Choroid plexus epithelial cell (primary cell): ENCODE results near the gene TUT7.

Experiments
- DNase-seq: peaks from one replicate; pipeline ENCODE4 v3.0.0-alpha.2; 2010; ENCODE audit warnings: low read depth
- H3K4me3 ChIP-seq: 2 replicates; pipeline ENCODE4 v1.5.1; 2011; ENCODE audit warnings: low read depth, mild to moderate bottlenecking, control low read depth, low read length, moderate library complexity
- TF ChIP-seq, protein P1 (sequence below): conservative IDR thresholded peaks from 2 replicates; pipeline ENCODE4 v1.5.1; 2011; ENCODE audit warnings: low read depth, mild to moderate bottlenecking, control low read depth, inconsistent platforms, low read length, moderate library complexity

TUT7 gene

DNA sequence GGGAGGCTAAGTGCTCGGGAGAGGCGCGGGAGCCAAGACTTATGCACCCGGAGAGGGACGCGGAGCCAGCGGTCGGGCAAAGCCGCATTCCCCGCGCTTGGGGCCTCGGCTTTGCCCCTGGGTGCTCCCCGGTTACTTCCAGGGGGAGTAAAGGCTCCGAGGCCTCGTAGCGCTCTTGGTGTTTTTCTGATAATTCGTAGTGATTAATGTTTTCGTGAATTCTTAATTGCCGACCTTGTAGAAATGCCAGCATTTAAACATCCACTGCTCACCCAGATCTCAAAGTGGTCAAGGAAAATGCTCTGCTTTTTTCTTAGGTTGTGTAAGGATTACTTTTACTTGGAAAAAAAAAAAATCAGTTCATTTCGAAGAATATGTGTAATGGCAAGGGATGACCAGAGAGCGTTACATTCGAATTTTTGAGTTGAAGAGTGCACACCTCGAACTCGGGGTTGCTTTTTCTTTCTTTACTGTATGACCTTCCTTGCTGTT is 654 bp upstream of the TUT7 start:
- peak overlapping the region; percentile 97 for H3K4me3 ChIP-seq
- TF ChIP-seq, protein P1, sequence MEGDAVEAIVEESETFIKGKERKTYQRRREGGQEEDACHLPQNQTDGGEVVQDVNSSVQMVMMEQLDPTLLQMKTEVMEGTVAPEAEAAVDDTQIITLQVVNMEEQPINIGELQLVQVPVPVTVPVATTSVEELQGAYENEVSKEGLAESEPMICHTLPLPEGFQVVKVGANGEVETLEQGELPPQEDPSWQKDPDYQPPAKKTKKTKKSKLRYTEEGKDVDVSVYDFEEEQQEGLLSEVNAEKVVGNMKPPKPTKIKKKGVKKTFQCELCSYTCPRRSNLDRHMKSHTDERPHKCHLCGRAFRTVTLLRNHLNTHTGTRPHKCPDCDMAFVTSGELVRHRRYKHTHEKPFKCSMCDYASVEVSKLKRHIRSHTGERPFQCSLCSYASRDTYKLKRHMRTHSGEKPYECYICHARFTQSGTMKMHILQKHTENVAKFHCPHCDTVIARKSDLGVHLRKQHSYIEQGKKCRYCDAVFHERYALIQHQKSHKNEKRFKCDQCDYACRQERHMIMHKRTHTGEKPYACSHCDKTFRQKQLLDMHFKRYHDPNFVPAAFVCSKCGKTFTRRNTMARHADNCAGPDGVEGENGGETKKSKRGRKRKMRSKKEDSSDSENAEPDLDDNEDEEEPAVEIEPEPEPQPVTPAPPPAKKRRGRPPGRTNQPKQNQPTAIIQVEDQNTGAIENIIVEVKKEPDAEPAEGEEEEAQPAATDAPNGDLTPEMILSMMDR, result peak; percentile 22
- peak; percentile 50 for DNase-seq

DNA sequence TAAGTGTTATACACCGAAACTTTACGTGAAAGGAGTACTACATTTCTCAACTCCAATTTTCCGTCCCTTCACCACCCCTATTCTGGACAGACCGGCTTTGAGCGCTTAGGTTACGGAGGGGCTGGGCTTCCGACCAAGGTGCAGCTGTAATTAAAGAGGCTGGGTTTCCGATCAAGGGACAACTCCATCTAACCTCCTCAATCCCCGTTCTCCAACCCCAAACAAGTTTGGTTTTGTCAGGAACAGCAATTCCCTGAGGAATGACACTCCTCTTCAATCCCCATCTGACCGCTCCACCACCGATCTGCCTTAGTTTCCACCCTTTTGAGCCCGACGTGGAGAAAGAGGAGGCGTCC is 577 bp downstream of the TUT7 start:
- TF ChIP-seq, protein P1, result no peak
- peak; percentile 34 for DNase-seq
- H3K4me3 ChIP-seq, result peak overlapping the region; percentile 97

DNA sequence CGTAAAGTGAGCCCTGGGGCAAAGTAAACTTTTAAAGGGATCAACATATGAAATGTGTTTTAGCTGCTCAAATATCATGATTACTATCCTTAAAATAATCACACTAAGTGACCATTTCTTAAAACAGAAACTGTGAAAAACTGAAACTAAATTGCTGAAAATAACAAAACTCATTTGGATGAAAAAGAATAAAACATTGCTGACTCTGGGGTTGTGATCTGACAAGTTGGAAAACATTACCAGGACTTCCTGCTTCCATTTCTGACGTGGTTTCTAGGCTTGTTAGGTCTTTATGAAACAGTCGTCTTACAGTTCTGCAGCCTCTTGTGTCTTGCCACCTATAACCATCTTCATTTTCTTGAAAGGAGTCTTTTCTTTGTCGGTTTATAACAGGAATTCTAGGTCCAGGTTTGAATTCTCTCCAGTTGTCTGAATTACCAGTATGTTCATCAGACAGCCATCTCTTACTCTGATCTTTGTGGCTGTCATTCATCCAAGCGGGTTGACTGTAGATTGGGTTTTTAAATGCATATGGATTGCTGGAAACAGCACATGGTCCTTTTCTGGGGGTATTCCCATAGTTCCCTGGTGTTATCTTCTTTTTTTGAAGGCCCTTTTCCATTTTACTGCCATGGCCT is 1.7 kb downstream of the TUT7 start:
- H3K4me3 ChIP-seq, result peak overlapping the region; percentile 97
- TF ChIP-seq, protein P1, result no peak
- peak; percentile 45 for DNase-seq

DNA sequence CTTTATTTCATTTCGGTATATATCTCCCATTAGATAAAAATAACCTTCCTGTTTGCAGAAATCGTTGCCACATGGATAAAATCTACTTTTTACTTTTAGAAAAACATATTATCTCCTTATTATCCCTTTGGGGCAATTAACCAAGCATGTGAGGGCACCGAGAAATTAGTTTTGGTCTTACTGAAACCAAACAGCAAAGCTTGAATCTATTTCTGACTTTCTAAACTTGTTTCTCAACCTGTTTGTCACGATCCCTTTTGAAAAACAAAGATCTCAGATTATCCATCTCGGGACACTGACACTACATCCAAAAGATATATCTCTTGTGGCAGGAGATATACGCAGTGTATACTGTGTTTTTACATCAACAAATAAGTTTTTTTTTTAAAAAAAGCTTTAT is 2.3 kb downstream of the TUT7 start:
- H3K4me3 ChIP-seq, result peak overlapping the region; percentile 97
- TF ChIP-seq, protein P1, result no peak
- DNase-seq, result no peak

DNA sequence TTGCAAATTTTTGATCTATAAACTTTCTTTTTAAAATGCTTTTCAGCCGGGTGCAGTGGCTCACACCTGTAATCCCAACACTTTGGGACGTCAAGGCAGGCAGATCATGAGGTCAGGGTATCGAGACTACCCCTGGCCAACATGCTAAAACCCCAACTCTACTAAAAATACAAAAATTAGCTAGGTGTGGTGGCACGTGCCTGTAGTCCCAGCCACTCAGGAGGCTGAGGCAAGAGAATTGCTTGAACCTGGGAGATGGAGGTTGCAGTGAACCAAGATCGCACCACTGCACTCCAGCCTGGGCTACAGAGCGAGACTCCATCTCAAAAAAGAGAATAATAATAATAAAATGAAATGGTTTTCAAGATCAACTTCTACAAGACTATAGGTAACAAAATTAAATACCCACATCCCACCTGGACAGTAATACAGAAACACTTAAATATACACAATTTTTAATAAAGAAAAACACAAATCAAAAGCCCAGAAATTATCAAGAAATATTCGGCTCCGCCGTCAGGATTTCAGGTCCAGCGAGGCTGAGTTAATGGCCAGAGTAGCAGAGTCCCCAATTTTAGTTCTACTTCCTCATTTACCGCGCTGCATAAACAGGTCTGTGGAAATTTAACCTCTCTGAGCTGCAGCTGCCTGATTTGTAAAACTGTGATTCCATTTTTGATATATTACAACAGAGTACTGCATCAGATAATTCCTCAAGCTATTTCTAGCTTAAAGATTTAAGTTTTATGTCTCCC is 4.0 kb downstream of the TUT7 start:
- TF ChIP-seq, protein P1, result no peak
- DNase-seq, result no peak
- H3K4me3 ChIP-seq, result peak overlapping the region; percentile 21

DNA sequence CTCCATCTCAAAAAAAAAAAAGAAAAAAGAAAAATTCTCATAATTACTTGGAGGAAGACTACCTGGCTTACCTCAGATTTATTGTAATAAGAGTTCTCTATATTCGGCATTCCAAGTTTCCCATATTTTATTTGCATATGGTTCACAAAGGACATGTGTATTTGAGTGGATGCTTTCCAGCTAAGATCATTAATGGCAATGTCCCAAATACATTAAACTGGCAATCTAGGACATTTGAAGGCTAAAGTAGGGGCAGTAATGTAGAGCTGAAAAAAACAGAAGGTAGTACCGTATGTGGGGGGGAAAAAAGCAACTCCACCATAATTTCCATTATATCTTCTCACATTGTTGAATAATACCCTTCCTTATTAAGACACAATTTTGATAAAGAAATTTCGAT is 4.9 kb downstream of the TUT7 start:
- TF ChIP-seq, protein P1, result no peak
- peak; percentile 21 for DNase-seq
- no peak overlapping the region for H3K4me3 ChIP-seq
